HUES48 (cell line): ENCODE measurements around the gene MICAL3.

Experiments used
- H3K27ac ChIP-seq: one replicate; pipeline ENCODE4 v1.7.0; 2013; ENCODE audit warnings: low read depth, low read length, inconsistent platforms
- H3K27me3 ChIP-seq: 2 replicates; pipeline ENCODE4 v1.6.1; 2013; ENCODE audit warnings: mild to moderate bottlenecking, low read length; ENCODE audit not compliant: control insufficient read depth, insufficient read depth
- H3K36me3 ChIP-seq: 2 replicates; pipeline ENCODE4 v1.6.1; 2013; ENCODE audit warnings: low read length; ENCODE audit not compliant: control insufficient read depth, insufficient read depth
- H3K4me1 ChIP-seq: 2 replicates; pipeline ENCODE4 v1.6.1; 2013; ENCODE audit warnings: mild to moderate bottlenecking, low read length; ENCODE audit not compliant: control insufficient read depth, insufficient read depth
- H3K4me3 ChIP-seq: 2 replicates; pipeline ENCODE4 v1.5.1; 2013; ENCODE audit warnings: mild to moderate bottlenecking, low read depth, low read length
- H3K9ac ChIP-seq: 2 replicates; pipeline ENCODE4 v1.6.1; 2013; ENCODE audit warnings: mild to moderate bottlenecking, low read depth, low read length, moderate library complexity
- H3K9me3 ChIP-seq: 2 replicates; pipeline ENCODE4 v1.6.1; 2013; ENCODE audit warnings: low read length; ENCODE audit not compliant: control insufficient read depth, insufficient read depth

MICAL3 gene

DNA sequence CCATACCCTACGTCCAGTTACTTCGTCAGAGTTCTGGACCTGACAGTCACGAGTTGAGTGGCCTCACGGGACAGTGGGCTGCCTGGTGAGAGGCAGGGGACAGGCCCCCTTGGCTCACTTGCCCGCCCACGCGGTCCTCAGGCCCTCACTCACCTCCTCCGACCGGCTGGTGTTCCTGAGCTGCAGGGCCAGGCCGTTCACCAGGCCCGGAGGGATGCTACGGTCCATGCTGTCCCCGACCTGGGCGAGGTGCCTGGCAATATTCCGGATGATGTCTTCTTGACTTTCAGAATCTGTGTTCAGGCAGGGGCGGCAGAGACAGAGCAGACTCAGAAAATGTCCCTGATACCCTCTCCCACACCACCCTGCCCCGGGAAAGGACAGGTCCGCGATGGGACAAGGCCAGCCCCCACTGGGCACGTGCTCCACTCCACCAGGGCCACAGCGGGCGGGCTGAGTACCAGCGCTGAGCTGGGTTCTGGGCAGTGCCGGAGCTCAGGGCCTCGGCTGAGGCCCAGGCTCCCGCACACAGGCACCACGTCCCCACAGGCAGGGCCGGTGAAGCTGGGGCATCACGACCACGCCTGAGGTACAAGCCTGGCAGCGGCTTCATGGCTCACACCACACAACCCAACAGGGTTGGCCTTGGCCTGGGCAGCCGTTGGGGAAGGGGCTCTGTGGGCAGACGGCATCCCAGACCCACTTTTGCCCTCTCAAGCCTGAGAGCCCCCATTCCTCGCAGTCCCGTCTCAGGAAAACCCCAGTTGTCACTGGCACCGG lies 285.0 kb downstream of the MICAL3 start:
- Histone ChIP-seq H3K4me1 (peaks cover 6% of the 10 kb centered on the region), H3K27ac (no peak overlapping the region), H3K27me3 (no peaks in the 10 kb centered on the region), H3K9me3 (no peaks in the 10 kb centered on the region), H3K36me3 (peaks cover 22% of the 10 kb centered on the region), H3K9ac (no peak overlapping the region), H3K4me3 (no peak overlapping the region)

DNA sequence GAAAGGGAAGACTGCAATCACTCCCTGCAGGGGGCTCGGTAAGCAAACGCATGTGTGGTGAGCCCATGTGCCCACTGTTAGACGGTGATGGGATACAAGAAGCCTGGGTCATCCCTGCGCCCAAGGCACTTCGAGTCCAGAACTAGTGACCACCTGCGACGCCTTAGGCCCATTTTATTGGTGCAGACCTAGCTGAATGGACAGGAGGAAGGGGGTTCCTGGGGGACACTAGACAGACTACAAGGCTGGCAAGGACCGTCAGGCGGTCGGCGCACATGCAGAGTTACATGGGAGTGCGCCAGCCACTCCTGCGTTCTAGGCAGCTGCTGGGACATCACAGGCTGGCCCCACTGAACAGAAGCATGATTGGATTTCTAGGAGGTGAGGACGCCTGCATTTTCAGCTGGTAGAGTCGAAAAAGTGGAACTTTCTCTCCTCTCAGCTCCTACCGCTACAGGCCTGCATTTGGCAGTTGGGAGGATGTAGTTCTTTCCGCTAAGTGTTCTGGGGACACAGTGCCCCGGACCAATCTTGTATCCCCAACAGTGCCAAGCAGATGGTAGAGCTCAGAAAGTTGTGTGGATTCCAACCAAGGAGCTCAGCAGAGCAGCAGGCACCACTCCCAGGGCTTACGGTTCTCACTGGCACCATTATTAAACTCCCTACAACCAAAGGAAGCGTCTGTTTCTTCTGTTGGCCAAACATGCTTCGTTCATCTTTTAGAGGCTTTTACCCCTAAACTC lies 285.8 kb downstream of the MICAL3 start:
- Histone ChIP-seq H3K27me3 (no peaks in the 10 kb centered on the region), H3K9me3 (no peaks in the 10 kb centered on the region), H3K27ac (no peak overlapping the region), H3K9ac (no peak overlapping the region), H3K36me3 (peaks cover 31% of the 10 kb centered on the region), H3K4me1 (peaks cover 6% of the 10 kb centered on the region; the same call in 1 of the 2 replicates), H3K4me3 (no peak overlapping the region)
